SU-DHL-6 (cell line): ENCODE results near the gene TBC1D1.

ENCODE experiments used
- H2AFZ ChIP-seq: fragments of 200-600 bp; sonication (generic); 2 replicates; pipeline ENCODE4 v1.6.1; 2014; ENCODE audit warnings: low read depth, mild to moderate bottlenecking, moderate library complexity, mixed read lengths, antibody characterized with exemption, low read length; ENCODE audit not compliant: severe bottlenecking
- H3F3A ChIP-seq: fragments of 200-600 bp; shearing (Covaris generic); 2 replicates; pipeline ENCODE4 v1.6.0; 2016; ENCODE audit warnings: antibody characterized with exemption, mild to moderate bottlenecking; ENCODE audit not compliant: insufficient read depth
- H3K27ac ChIP-seq: fragments of 200-600 bp; sonication (generic); 2 replicates; pipeline ENCODE4 v1.5.1; 2016; ENCODE audit warnings: low read depth, mild to moderate bottlenecking, low read length, moderate library complexity, mixed read lengths
- H3K27me3 ChIP-seq: fragments of 200-600 bp; sonication (generic), shearing (Covaris generic); 2 replicates; pipeline ENCODE4 v1.6.0; 2014; ENCODE audit warnings: mild to moderate bottlenecking, low read length
- H3K36me3 ChIP-seq: fragments of 200-600 bp; sonication (generic); 2 replicates; pipeline ENCODE4 v1.6.1; 2014; ENCODE audit warnings: mild to moderate bottlenecking, low read length, mixed read lengths
- H3K4me2 ChIP-seq: fragments of 300-600, 200-600 bp; shearing (Covaris generic), sonication (generic); 2 replicates; pipeline ENCODE4 v1.6.0; 2014; ENCODE audit warnings: low read length, low read depth, mild to moderate bottlenecking; ENCODE audit not compliant: poor library complexity, severe bottlenecking
- H3K4me3 ChIP-seq: fragments of 200-600 bp; sonication (generic); 2 replicates; pipeline ENCODE4 v1.5.1; 2014; ENCODE audit warnings: antibody characterized with exemption, low read length, mild to moderate bottlenecking, mixed read lengths; ENCODE audit not compliant: insufficient read depth, poor library complexity, severe bottlenecking
- H3K79me2 ChIP-seq: fragments of 200-600 bp; sonication (generic); 2 replicates; pipeline ENCODE4 v1.6.1; 2014; ENCODE audit warnings: mild to moderate bottlenecking, low read length, moderate library complexity; ENCODE audit not compliant: insufficient read depth
- H3K9ac ChIP-seq: fragments of 200-600 bp; sonication (generic); 2 replicates; pipeline ENCODE4 v1.7.0; 2014; ENCODE audit warnings: mild to moderate bottlenecking, low read length
- H3K9me2 ChIP-seq: fragments of 200-600 bp; sonication (generic); replicated peaks from 2 replicates; pipeline ENCODE4 v1.6.1; 2014; ENCODE audit warnings: low read length; ENCODE audit not compliant: insufficient read depth
- H3K9me3 ChIP-seq: fragments of 200-600 bp; sonication (generic); 2 replicates; pipeline ENCODE4 v1.6.1; 2014; ENCODE audit warnings: low read length, mixed read lengths; ENCODE audit not compliant: insufficient read depth
- H4K20me1 ChIP-seq: fragments of 200-600 bp; sonication (generic); 2 replicates; pipeline ENCODE4 v1.6.1; 2014; ENCODE audit warnings: low read depth, mild to moderate bottlenecking, antibody characterized with exemption, low read length, moderate library complexity, mixed read lengths
- EZH2phosphoT487 ChIP-seq: fragments of 200-600 bp; sonication (generic), shearing (Covaris generic); conservative IDR thresholded peaks from 2 replicates; pipeline ENCODE4 v1.6.1; 2018; ENCODE audit warnings: mild to moderate bottlenecking, antibody characterized with exemption, low read length, moderate library complexity, mixed read lengths
- TF ChIP-seq, protein P1 (sequence below): fragments of 200-600 bp; sonication (generic); IDR thresholded peaks from one replicate; pipeline ENCODE4 v1.5.1; 2017; ENCODE audit warnings: antibody characterized with exemption, mild to moderate bottlenecking, low read length, moderate library complexity; ENCODE audit not compliant: insufficient read depth, poor library complexity, severe bottlenecking

Gene TBC1D1

DNA sequence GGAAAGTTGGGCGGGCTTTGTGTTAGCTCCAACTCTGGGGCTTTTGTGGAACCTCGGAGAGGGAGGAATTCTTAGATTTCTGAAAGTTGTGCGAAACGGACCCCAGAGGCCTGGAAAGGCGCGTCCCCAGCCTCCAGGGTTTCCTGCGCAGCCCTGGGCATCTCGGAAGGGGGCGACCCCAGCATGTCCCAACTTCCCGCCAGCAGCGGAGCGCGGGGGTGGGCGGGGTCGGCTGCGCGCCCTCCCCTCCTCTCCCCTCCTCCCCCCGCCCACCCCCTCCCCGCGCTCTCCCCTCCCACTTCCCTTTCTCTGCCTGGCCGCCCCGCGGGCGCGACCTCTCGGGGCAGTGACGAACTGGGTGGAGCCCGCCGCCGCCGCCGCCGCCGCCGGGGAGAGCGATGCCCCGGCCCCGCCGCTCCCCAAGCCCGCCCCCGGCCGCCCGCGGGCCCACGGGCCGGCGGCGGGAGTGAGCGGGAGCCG lies 86.1 kb downstream of the TBC1D1 start:
- peak overlapping the region; percentile 95 for H3K4me2 ChIP-seq
- TF ChIP-seq, protein P1, sequence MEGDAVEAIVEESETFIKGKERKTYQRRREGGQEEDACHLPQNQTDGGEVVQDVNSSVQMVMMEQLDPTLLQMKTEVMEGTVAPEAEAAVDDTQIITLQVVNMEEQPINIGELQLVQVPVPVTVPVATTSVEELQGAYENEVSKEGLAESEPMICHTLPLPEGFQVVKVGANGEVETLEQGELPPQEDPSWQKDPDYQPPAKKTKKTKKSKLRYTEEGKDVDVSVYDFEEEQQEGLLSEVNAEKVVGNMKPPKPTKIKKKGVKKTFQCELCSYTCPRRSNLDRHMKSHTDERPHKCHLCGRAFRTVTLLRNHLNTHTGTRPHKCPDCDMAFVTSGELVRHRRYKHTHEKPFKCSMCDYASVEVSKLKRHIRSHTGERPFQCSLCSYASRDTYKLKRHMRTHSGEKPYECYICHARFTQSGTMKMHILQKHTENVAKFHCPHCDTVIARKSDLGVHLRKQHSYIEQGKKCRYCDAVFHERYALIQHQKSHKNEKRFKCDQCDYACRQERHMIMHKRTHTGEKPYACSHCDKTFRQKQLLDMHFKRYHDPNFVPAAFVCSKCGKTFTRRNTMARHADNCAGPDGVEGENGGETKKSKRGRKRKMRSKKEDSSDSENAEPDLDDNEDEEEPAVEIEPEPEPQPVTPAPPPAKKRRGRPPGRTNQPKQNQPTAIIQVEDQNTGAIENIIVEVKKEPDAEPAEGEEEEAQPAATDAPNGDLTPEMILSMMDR = no peak
- no peak for TF ChIP-seq EZH2phosphoT487

DNA sequence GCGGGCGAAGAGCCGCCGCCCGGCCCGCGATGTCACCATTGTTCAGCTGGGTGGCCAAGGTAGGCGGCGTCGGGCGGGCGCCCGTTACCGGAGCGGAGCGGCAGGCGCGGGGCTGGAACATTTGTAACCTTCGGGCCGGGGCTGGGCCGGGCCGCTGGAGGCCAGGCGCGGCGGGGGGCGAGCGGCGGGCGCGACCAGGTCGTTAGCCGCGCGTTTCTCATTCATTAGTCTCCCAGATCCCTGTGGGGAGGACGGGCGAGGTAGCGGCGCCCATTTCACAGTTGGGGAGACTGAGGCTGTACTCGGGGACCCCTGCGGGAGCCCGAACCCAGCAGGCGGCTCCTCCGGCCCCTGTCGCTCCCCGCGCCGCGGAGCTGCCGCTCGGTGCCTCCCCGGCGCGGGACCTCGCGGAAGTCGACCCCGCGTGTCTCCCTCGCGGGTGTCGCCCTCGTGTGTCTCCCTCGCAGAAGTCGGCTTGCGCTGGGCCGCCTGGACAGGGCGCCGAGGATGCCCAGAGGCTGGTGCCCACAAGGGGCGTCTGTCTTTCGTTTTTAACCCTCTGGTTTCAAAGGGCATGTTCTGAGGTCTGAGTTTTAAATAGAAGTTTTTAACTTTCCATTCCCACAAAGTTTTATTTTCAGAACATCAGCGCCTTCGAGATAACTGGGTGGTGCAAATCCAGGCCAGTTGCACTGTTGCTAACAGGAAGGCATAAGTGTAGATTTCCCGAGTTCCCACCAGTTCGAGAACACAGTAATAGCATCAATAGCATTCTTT lies 86.8 kb downstream of the TBC1D1 start:
- no peaks in the 10 kb centered on the region for H3K36me3 ChIP-seq
- no peaks in the 10 kb centered on the region for H3K9me2 ChIP-seq
- peak overlapping the region; percentile 89 for H3K9ac ChIP-seq
- H3F3A ChIP-seq = peaks cover 32% of the 10 kb centered on the region
- H3K9me3 ChIP-seq = no peaks in the 10 kb centered on the region
- peak overlapping the region; percentile 90 for H3K4me3 ChIP-seq
- TF ChIP-seq, protein P1 = peak; percentile 49
- no peak for TF ChIP-seq EZH2phosphoT487
- no peaks in the 10 kb centered on the region for H3K27me3 ChIP-seq
- peaks cover 19% of the 10 kb centered on the region for H3K79me2 ChIP-seq
- peak overlapping the region; percentile 27; the same call in 1 of the 2 replicates for H3K27ac ChIP-seq
- H4K20me1 ChIP-seq = peaks cover 15% of the 10 kb centered on the region
- peak overlapping the region; percentile 81 for H2AFZ ChIP-seq
- peak overlapping the region; percentile 95 for H3K4me2 ChIP-seq

More for the DNA sequence above, 86.1 kb downstream of the TBC1D1 start:
- peaks cover 12% of the 10 kb centered on the region; the same call in 1 of the 2 replicates for H3K79me2 ChIP-seq
- no peak overlapping the region for H3K27ac ChIP-seq
- H3K4me3 ChIP-seq = peak overlapping the region; percentile 90
- peaks cover 32% of the 10 kb centered on the region for H3F3A ChIP-seq
- H3K36me3 ChIP-seq = no peaks in the 10 kb centered on the region
- peaks cover 15% of the 10 kb centered on the region for H4K20me1 ChIP-seq
- no peaks in the 10 kb centered on the region for H3K9me2 ChIP-seq
- no peaks in the 10 kb centered on the region for H3K27me3 ChIP-seq
- H3K9ac ChIP-seq = peak overlapping the region; percentile 89
- peak overlapping the region; percentile 70 for H2AFZ ChIP-seq
- no peaks in the 10 kb centered on the region for H3K9me3 ChIP-seq

DNA sequence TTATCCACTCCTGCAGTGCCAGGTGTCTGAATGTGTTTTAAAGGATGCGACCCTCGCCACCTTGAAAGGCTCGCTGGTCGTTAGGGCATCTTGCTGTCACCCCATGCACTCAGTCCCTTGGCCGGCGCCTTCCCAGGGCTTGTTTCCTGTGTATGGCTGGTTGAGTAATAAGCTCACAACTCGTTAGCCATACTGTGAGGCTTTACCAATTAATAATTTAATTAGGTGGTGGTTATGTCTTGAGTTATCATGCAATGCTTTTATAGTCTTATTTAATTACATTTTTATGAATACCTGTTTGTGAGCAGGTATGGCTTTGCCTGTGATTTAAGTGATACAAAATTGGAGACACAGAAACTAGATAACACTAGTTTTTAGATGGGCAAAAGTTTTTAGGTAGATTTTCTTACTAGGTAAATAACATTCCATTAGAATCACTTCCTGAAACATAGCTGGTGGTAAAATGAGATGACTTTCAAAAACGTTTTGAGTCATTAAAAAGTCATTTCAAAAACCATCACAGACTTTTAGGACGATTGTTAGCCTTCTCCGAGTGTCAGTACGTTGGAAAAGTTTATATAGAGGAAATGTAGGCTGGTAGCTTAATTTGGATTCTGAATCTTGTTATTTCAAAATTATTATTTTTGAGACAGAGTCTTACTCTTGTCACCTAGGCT lies 87.5 kb downstream of the TBC1D1 start:
- Histone ChIP-seq H4K20me1 (peaks cover 15% of the 10 kb centered on the region), H3K9ac (peak overlapping the region; percentile 89), H3K4me2 (peak overlapping the region; percentile 95), H3K4me3 (peak overlapping the region; percentile 90), H3F3A (peaks cover 32% of the 10 kb centered on the region), H3K9me3 (no peaks in the 10 kb centered on the region), H3K27me3 (no peaks in the 10 kb centered on the region), H3K79me2 (peaks cover 20% of the 10 kb centered on the region), H2AFZ (no peak overlapping the region), H3K9me2 (no peaks in the 10 kb centered on the region), H3K27ac (no peak overlapping the region), H3K36me3 (no peaks in the 10 kb centered on the region)
- TF ChIP-seq, protein P1 = no peak
- TF ChIP-seq EZH2phosphoT487 = no peak
